ENCODE results near the gene PRELID3B. TPM values are rescaled to one million over a fixed set of nuclear protein-coding genes. Genes with fewer than 3 reads are reported as not detected.

PRELID3B gene
- total RNA-seq, 6 donors from 2014 or later: 5.2 to 77.1 (median 46.0) TPM

GRCh38 chr20:59004763-59005522 lies 37.6 kb downstream of the PRELID3B start:
- H3K4me3 ChIP-seq: peak overlapping the region in 3 of 4 donors; percentile 69 to 89 (median 76)
- 24 to 28% methylated on average over 13 to 17 of the region's 17 CpGs for WGBS, 2 donors
- ATAC-seq (ENCODE audit: low FRiP score in 2 of 2): peak; percentile 69 to 83

GRCh38 chr20:59004493-59004762 lies 38.2 kb downstream of the PRELID3B start:
- Histone ChIP-seq H3K4me1 (peaks cover 32 to 40% (median 35%) of the 10 kb centered on the region in 4 donors), H3K27me3 (no peaks in the 10 kb centered on the region), H3K36me3 (peaks cover 9 to 39% (median 28%) of the 10 kb centered on the region in 4 donors), H3K9me3 (no peaks in the 10 kb centered on the region), H3K27ac (peak overlapping the region; percentile 86 to 95 (median 92)), H3K4me3 (peak overlapping the region in 3 of 4 donors; percentile 69 to 89 (median 76))
- TF ChIP-seq POLR2A (IDR thresholded peaks at IDR 0.05) (no peak), POLR2AphosphoS5 (IDR thresholded peaks at IDR 0.05) (no peak), CTCF (IDR thresholded peaks at IDR 0.05) (no peak), EP300 (IDR thresholded peaks at IDR 0.05) (no peak)
- WGBS, 2 donors: 53 to 62% methylated on average over 4 of the region's 4 CpGs
- ATAC-seq (ENCODE audit: low FRiP score in 2 of 2) (no peak), DNase-seq (peak; percentile 17 to 68)

More at GRCh38 chr20:59004763-59005522, 37.6 kb downstream of the PRELID3B start:
- H3K36me3 ChIP-seq: peaks cover 6 to 34% (median 24%) of the 10 kb centered on the region in 4 donors
- no peaks in the 10 kb centered on the region for H3K9me3 ChIP-seq
- no peak for TF ChIP-seq CTCF (IDR thresholded peaks at IDR 0.05)
- TF ChIP-seq POLR2AphosphoS5 (IDR thresholded peaks at IDR 0.05): no peak
- TF ChIP-seq POLR2A (IDR thresholded peaks at IDR 0.05): peak in 1 of 4 donors; percentile 48
- TF ChIP-seq EP300 (IDR thresholded peaks at IDR 0.05): no peak
- H3K27ac ChIP-seq: peak overlapping the region; percentile 86 to 95 (median 92)
- H3K4me1 ChIP-seq: peaks cover 33 to 42% (median 39%) of the 10 kb centered on the region in 4 donors
- no peaks in the 10 kb centered on the region for H3K27me3 ChIP-seq
- DNase-seq: peak; percentile 54 to 83

GRCh38 chr20:59003836-59004492 lies 38.6 kb downstream of the PRELID3B start:
- DNase-seq (peak in 1 of 2 donors; percentile 27), ATAC-seq (ENCODE audit: low FRiP score in 2 of 2) (no peak)
- Histone ChIP-seq H3K9me3 (no peaks in the 10 kb centered on the region), H3K4me1 (peaks cover 32 to 40% (median 35%) of the 10 kb centered on the region in 4 donors), H3K4me3 (peak overlapping the region in 3 of 4 donors; percentile 69 to 89 (median 76)), H3K36me3 (peaks cover 12 to 43% (median 32%) of the 10 kb centered on the region in 4 donors), H3K27me3 (no peaks in the 10 kb centered on the region), H3K27ac (peak overlapping the region; percentile 86 to 95 (median 92))
- 71 to 80% methylated on average over 16 of the region's 16 CpGs for WGBS, 2 donors
- TF ChIP-seq CTCF (IDR thresholded peaks at IDR 0.05) (no peak), POLR2AphosphoS5 (IDR thresholded peaks at IDR 0.05) (no peak), EP300 (IDR thresholded peaks at IDR 0.05) (no peak), POLR2A (IDR thresholded peaks at IDR 0.05) (no peak)

- peak in 1 of 2 donors; percentile 33 for DNase-seq
Measured at GRCh38 chr20:59002874-59003399, 39.6 kb downstream of the PRELID3B start.

More at GRCh38 chr20:59002874-59003399, 39.6 kb downstream of the PRELID3B start:
- TF ChIP-seq POLR2AphosphoS5 (IDR thresholded peaks at IDR 0.05) (no peak), CTCF (IDR thresholded peaks at IDR 0.05) (no peak), EP300 (IDR thresholded peaks at IDR 0.05) (no peak), POLR2A (IDR thresholded peaks at IDR 0.05) (no peak)
- Histone ChIP-seq H3K4me3 (no peak overlapping the region), H3K27ac (peak overlapping the region in 1 of 4 donors; percentile 36), H3K4me1 (peaks cover 32 to 39% (median 35%) of the 10 kb centered on the region in 4 donors), H3K9me3 (no peaks in the 10 kb centered on the region), H3K27me3 (no peaks in the 10 kb centered on the region), H3K36me3 (peaks cover 12 to 52% (median 41%) of the 10 kb centered on the region in 4 donors)
- ATAC-seq (ENCODE audit: low FRiP score in 2 of 2): no peak
- WGBS, 2 donors: 92 to 93% methylated on average over 15 to 17 of the region's 17 CpGs

Measured in upper lobe of left lung (tissue), 6 donors.